BE2C (cell line): ENCODE measurements around the gene IRAK3.

Source experiments
- DNase-seq: peaks from one replicate; pipeline ENCODE4 v3.0.0-alpha.2; 2020
- H3K27me3 ChIP-seq: fragments of 250-450 bp; sonication (Bioruptor Pico); 2 replicates; pipeline ENCODE4 v1.5.1; 2020; ENCODE audit warnings: mild to moderate bottlenecking
- H3K36me3 ChIP-seq: fragments of 250-450 bp; sonication (Bioruptor Pico); 2 replicates; pipeline ENCODE4 v1.5.1; 2020; ENCODE audit warnings: mild to moderate bottlenecking
- H3K4me1 ChIP-seq: fragments of 250-450 bp; sonication (Bioruptor Pico); 2 replicates; pipeline ENCODE4 v1.5.1; 2020
- H3K4me3 ChIP-seq: 2 replicates; pipeline ENCODE4 v1.5.1; 2011; ENCODE audit warnings: low read depth, low read length
- H3K9me3 ChIP-seq: fragments of 250-450 bp; sonication (Bioruptor Pico); 2 replicates; pipeline ENCODE4 v1.5.1; 2020
- TF ChIP-seq, protein P1 (sequence below): IDR thresholded peaks from 2 replicates; pipeline ENCODE4 v1.5.1; 2012; ENCODE audit warnings: mild to moderate bottlenecking, low read depth, low read length

IRAK3 gene

DNA sequence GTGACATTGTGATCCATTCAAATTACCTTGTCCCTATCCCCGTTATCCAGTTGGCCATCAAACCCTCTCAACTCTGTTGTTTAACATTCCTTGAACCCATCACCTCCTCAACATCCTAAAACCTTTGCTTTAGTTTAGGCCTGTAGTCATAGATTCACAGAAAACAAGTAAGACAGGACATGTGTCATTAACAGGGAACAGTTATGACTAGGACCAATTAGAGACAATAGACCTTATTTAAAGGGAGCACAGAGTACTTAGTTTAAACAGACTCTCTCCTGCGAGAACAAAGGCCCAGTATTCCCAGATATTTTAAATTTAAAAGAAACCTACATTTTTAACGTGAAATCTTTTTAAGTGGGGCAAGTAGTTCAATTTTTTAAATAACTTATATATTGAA is 93.2 kb downstream of the IRAK3 start:
- no peaks in the 10 kb centered on the region for H3K9me3 ChIP-seq
- TF ChIP-seq, protein P1, sequence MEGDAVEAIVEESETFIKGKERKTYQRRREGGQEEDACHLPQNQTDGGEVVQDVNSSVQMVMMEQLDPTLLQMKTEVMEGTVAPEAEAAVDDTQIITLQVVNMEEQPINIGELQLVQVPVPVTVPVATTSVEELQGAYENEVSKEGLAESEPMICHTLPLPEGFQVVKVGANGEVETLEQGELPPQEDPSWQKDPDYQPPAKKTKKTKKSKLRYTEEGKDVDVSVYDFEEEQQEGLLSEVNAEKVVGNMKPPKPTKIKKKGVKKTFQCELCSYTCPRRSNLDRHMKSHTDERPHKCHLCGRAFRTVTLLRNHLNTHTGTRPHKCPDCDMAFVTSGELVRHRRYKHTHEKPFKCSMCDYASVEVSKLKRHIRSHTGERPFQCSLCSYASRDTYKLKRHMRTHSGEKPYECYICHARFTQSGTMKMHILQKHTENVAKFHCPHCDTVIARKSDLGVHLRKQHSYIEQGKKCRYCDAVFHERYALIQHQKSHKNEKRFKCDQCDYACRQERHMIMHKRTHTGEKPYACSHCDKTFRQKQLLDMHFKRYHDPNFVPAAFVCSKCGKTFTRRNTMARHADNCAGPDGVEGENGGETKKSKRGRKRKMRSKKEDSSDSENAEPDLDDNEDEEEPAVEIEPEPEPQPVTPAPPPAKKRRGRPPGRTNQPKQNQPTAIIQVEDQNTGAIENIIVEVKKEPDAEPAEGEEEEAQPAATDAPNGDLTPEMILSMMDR = no peak
- H3K27me3 ChIP-seq = no peaks in the 10 kb centered on the region; the same call in 1 of the 2 replicates

DNA sequence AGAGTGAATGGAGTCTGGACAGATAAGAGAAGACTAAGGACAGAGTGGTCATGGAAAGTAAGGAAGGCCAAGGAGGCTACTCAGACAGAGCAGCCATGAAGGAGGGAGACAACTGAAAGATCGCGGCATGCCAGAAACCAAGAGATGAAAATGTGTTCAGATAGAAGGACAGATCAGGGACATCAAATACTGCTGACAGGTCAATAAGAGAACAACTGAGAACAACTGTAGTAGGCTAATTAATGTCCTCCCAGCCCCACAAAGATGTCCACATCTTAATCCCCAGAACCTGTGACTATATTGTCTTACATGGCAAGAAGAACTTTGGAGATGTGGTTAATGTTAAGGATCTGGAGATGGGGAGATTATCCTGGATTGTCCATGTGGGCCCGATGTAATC is 98.3 kb downstream of the IRAK3 start:
- no peak for DNase-seq
- Histone ChIP-seq H3K36me3 (no peaks in the 10 kb centered on the region), H3K27me3 (no peaks in the 10 kb centered on the region; the same call in 1 of the 2 replicates), H3K4me3 (no peak overlapping the region), H3K4me1 (no peaks in the 10 kb centered on the region), H3K9me3 (no peaks in the 10 kb centered on the region)
- TF ChIP-seq, protein P1 = no peak

More for the DNA sequence above, 93.2 kb downstream of the IRAK3 start:
- DNase-seq = no peak
- Histone ChIP-seq H3K36me3 (no peaks in the 10 kb centered on the region), H3K4me3 (no peak overlapping the region), H3K4me1 (no peaks in the 10 kb centered on the region)

DNA sequence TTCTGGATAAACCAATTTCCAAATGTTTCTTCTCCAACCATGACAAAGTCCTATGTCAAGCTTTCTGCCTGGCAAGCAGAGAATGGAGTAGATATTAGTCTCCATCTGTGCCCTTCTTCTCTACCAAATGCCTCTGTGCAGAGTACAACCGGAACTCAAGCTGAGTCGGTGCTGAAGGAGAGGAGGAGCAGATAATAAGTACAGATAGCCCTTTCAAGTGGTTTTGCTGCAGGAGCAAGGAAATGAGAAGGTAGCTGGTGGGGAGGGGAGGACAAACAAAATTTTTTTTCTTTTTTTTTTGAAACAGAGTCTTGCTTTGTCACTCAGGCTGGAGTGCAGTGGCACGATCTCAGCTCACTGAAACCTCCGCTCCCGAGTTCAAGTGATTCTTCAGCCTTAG is 99.1 kb downstream of the IRAK3 start:
- Histone ChIP-seq H3K9me3 (no peaks in the 10 kb centered on the region), H3K4me3 (no peak overlapping the region), H3K27me3 (no peaks in the 10 kb centered on the region; the same call in 1 of the 2 replicates), H3K4me1 (no peaks in the 10 kb centered on the region), H3K36me3 (no peaks in the 10 kb centered on the region)
- TF ChIP-seq, protein P1 = no peak
- DNase-seq = no peak

DNA sequence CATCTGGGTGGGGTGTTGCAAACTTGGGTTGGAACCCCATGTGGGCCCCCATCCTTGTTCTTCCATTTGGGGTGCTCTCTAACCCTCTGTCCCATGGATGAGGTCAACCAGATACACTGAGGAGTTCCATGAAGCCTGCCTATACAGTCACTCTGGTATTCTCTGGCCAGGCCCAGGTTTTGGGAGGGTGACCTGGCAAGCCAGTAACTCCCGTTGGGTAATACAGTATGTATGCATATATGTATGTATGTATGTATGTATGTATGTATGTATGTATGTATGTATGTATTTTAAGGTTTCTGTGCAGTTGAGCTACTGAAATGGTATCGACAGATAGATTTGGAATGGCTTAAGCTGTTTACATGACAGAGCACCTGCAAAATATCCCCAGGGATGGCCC is 100.5 kb downstream of the IRAK3 start:
- no peaks in the 10 kb centered on the region for H3K27me3 ChIP-seq
- DNase-seq = no peak
- H3K4me3 ChIP-seq = no peak overlapping the region
- no peaks in the 10 kb centered on the region for H3K36me3 ChIP-seq
- no peaks in the 10 kb centered on the region for H3K9me3 ChIP-seq
- TF ChIP-seq, protein P1 = no peak
- no peaks in the 10 kb centered on the region for H3K4me1 ChIP-seq

DNA sequence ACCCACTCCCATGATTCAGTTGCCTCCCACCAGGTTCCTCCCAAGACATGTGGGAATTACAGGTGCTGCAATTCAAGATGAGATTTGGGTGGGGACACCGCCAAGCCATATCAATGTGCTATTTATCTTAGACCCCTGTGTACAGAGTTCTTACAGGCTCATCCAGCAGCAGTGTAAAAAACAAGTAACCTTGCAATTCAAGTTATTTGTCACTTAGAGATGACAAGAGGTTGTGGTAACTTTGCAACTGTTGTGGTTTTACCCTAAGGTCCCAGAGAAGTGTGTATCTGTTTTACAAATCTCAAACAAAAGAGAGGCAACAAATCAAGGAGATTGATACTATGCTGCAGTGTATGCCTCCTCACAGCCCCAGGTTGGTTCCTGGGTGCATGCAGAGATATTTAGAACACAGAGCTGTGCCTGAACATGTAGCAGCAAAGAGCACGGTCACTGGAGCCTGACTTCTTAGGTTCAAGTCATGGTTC is 101.7 kb downstream of the IRAK3 start:
- H3K27me3 ChIP-seq = no peaks in the 10 kb centered on the region
- no peak for DNase-seq
- TF ChIP-seq, protein P1 = no peak
- no peaks in the 10 kb centered on the region for H3K9me3 ChIP-seq
- H3K4me3 ChIP-seq = no peak overlapping the region
- H3K36me3 ChIP-seq = no peaks in the 10 kb centered on the region
- no peaks in the 10 kb centered on the region for H3K4me1 ChIP-seq

DNA sequence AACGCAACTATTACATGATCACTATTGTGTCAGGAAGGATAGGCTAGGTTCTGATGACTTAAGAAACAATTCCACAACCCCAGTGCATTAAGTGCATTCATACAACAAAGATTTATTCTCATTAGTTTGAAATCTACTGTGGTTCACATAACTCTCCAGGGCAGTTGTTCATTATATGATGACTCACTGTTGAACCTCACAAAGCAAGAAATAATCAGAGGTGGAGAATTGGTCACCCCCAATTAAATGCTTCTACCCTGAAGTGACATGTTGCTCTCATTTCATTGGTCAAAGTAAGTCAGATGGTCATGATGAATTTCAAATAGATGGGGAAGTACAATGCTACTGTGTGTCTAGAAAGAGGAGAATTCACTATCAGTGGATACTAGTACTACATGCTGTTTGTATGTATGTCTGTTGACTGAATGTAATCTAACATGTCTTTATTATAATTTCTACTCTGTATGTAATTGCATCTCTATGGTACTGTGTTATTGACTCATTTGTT is 107.2 kb downstream of the IRAK3 start:
- Histone ChIP-seq H3K27me3 (peaks cover 11% of the 10 kb centered on the region), H3K36me3 (no peaks in the 10 kb centered on the region), H3K9me3 (no peaks in the 10 kb centered on the region), H3K4me1 (no peaks in the 10 kb centered on the region), H3K4me3 (no peak overlapping the region)
- TF ChIP-seq, protein P1 = no peak
- DNase-seq = no peak
